ENCODE results near the gene C11orf65.
A peak's percentile ranks its signal among the peaks of the same experiment; 100 is the strongest.

Gene C11orf65

DNA sequence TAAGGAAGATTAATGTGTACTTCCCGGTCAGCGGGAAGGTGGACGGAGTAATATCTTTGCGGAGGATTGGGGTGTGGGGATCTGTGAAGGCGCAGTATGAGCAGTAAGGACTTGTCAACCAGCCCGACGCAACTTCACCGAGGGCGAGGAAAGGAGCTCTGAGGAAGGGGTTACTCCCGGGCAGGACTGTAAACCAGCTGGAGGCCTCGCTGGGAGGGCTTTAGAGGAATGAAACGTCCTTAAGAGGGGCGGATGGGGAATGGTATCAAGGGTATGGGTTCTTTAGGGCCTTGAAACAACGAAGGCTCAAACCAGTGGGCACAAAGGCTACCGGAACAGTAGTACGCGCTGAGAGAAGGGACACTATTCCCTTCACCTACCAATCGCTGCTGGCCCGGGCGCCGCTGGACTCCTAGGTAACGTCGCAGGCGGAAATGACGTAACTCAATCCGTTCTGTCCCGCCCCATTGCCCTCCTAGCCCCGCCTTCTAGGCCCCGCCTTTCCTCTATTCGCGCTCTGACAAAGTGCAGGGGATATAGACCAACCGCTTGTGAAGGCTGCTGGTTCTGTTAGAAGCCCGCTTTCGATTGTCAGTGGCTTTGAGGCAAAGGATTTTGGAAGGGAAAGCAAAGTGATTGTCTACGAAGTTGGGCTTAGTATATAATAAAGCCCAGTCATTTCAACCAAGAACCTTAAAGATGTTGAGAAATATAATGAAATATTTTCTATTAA, at the start of gene C11orf65:
TSS of gene C11orf65 (minus strand) at position 439 of the 733 bp plus-strand sequence. CDS start 5,970 bp downstream, outside the sequence.
- DNase-seq, result peak; percentile 92

DNA sequence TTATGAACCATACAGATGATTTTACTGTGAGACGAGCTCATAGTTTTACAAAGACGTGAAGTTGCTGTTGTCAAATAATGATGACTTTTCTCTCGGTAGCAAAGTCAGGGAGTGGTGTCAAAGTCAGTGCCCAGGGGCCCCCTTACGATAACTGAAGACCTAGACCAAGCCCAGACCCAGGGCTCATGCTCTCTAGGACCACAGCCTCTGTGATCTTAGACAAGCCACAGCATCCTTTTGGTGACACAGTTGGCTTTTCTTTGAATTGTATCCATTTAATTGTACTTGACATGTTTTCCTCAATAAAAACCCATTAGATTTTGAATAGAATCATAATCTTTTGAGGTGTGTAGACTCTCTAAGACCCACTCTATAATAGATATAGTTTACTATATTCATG, 48.8 kb upstream of the C11orf65 start:
- DNase-seq, result no peak

DNA sequence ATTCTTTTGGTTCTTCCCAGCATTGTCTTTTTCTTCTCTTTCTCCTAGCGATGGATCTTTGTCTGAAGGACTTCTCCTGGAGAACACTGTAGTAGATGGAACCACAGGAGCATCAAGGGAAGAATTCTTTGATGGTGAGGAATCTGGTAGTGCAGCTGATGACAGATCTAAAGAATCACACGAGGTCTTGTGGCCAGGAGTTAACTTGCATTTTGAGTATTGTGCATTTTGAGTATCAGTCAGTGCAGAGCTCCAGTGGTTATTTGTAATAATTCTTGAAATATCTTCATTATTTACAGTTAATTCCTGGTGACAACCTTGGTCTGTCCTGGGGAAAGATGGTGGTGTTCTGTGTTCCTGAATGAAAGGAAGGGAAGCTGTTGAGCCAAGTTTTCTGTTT, 45.4 kb upstream of the C11orf65 start:
- DNase-seq, result no peak

DNA sequence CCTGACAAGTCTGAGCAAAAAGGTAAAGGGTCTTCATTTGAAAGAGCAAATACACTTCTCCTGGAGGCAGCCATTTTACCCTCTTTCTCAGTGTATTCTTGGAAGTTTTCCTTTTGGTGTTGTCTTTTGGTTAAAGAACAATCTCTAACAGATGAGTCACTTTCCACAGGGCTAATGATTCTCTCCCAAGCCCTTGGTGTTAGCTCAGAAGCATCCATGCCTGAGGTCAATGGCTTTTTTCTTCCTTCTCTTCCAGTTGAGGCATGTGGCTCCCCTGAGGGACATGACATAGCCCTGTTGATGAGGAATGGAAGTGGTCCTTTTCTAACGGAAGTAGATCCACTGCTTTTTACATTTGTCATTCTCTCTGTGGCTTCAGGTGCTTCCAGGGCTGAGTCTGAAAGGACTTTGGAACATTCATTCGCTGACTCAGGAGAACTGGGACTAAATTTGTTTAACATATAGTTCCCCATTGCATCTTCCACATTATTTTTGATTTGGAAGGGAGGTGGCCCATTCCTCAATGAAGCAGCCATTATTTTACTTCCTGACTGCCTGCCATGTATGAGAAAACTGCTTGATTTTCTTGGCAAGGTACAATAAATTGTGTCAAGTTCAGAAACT, 44.6 kb upstream of the C11orf65 start:
- DNase-seq, result no peak

- DNase-seq, result no peak
Observed at GRCh38 chr11:108508653-108509593, 41.6 kb upstream of the C11orf65 start.

DNA sequence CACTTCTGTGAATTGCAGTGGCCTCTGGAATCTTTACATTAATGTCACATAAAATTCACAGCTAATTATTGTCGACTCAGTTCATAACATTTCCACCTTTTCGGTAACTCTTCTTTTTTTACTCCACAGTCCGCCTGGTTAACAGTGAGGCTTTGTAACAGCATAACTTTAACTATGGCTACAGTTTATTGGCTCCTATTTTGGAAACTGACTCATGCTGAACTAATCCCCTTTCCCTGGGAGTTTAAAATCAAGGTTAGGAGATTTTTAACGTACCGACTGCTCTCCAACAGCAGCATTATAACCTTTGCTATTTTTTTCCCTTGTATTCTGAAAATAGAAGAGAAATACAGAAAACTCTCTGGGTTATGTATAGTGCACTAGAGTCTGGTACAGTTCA, 34.1 kb upstream of the C11orf65 start:
- no peak for DNase-seq

DNA sequence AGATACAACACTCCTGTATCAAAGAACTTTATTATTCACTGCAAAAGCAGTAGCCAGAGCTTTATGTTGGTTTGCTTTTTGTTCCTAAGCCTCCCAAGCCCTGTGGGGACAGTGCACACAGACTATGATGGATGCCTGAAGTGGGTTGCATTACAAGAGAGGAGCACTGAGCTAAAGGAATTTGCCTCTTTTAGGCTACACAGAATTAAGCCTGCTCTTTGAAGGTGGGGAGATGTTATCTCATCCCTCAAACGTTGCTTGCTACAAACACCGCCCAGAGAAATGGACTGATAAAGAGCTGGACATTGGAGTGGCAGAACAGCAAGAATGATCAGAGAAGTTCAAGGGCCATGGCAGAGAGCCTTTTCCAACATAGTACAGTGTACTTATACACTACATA, 33.4 kb upstream of the C11orf65 start:
- DNase-seq, result no peak

DNA sequence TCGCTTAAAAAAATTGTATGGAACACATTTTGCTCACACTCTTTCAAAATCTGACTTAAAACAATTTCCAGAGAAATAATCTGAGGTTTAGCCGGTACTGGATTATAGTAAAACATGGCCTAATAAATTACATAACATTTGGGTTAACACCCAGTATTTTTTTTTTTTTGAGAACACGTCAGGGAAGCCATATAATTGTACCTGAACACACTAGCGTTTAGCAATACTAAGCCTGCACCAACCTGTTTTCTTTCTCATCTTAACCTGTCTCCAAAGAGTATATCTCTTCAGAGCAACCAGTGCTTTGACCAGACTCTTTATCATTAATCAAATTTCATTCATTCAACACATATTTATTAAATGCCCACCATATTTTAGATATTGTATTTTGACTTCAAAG, 32.8 kb upstream of the C11orf65 start:
- no peak for DNase-seq

GRCh38 chr11:108498816-108499408, 31.6 kb upstream of the C11orf65 start:
- DNase-seq, result no peak

- peak; percentile 55 for DNase-seq
Observed at GRCh38 chr11:108498046-108498815, 30.9 kb upstream of the C11orf65 start, which contains the start of gene POGLUT3. Gene POGLUT3 (minus strand): TSS chr11:108498384. CDS start chr11:108498366, 18 bp downstream.

- peak; percentile 99 for DNase-seq
Observed at GRCh38 chr11:108497317-108498045, 30.2 kb upstream of the C11orf65 start.

- no peak for DNase-seq
Observed at GRCh38 chr11:108496643-108497256, 29.4 kb upstream of the C11orf65 start.

DNA sequence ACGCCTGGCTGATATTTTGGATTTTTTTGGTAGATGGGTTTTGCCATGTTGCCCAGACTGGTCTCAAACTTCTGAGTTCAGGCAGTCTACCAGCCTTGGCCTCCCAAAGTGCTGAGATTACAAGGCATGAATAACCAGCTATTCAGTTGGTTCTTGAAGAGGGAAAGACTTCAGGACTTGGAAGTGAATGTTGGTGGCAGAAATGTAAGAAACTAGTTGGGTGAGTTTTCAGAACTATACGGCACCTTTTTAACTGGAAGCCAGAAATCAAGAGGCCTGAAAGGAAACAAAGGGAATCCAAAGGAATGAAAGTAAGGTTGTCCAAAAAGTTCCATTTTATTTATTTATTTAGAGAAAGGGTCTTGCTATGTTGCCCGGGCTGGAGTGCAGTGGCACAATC, 28.0 kb upstream of the C11orf65 start:
- DNase-seq, result no peak

GRCh38 chr11:108494182-108494581, 26.9 kb upstream of the C11orf65 start:
- DNase-seq, result no peak

- DNase-seq, result no peak
Observed at GRCh38 chr11:108491936-108492335, 24.6 kb upstream of the C11orf65 start.

- DNase-seq, result no peak
Observed at GRCh38 chr11:108486828-108487227, 19.5 kb upstream of the C11orf65 start.

DNA sequence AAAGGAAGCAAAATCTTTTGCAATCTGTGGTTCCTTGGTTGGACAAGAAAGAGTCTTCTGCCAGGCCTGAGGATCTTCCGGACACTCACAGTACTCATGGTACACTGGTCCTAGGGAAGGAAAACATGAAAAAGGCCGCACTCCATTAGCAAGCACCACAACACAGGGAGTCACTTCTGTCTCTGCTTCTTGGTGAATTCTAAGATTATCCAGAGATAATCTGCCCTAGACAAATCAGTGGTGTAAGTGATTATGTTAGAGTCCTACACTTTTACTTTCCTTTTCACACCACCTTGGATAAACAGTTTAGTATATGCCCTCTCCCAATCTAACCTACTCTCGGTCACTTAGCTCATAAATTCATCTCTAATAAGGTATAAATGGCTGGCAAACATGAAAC, 19.0 kb upstream of the C11orf65 start:
- DNase-seq, result no peak

- DNase-seq, result no peak
Observed at GRCh38 chr11:108483163-108483562, 15.8 kb upstream of the C11orf65 start.

DNA sequence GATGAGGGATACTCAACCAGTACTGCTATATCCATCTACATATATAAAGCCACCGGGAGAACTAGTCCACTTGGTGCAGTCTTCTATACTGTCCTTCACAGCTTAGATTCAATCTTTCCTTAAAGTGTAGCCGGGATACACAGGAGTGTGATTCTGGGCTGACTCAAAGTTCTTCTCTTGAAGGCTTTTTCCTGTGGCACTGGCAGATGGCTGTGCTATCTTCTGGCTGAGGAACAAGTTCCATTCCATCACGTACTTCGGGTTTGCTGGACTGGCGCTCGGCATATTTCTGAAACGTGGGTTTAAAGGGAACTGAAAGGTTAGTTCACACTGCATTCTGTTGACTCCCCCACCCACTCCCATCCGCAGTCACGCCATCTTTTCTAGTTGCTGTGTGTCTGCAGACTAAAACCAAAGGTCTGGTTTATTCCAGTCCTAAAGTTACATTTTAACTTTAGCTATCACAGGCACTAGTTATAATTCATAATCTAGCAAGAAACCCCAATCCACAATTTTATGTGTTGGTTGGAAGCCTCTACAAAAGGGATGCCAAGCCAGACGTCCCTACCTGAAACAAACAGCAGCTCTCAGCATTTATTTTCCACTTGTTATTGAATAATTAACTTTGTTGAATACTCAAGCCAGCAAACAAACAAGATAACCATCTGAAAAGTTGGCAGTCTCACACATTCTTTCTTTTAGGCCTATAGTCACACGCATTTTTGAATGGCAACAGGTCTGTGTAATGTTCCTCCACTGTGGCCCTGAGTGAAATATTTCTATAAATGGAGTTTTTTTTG, 7.5 kb upstream of the C11orf65 start:
- DNase-seq, result no peak

GRCh38 chr11:108472681-108473080, 5.4 kb upstream of the C11orf65 start:
- no peak for DNase-seq

All from MV-4-11 (cell line).